GM19463 (cell line): ENCODE measurements around the gene SLC16A8.

Experiments
- ATAC-seq: cut with Tn5 transposase; IDR thresholded peaks from one replicate; pipeline ENCODE4 v1.9.1; 2021; ENCODE audit warnings: mild to moderate bottlenecking, moderate library complexity; ENCODE audit not compliant: unreplicated experiment

SLC16A8 gene

DNA sequence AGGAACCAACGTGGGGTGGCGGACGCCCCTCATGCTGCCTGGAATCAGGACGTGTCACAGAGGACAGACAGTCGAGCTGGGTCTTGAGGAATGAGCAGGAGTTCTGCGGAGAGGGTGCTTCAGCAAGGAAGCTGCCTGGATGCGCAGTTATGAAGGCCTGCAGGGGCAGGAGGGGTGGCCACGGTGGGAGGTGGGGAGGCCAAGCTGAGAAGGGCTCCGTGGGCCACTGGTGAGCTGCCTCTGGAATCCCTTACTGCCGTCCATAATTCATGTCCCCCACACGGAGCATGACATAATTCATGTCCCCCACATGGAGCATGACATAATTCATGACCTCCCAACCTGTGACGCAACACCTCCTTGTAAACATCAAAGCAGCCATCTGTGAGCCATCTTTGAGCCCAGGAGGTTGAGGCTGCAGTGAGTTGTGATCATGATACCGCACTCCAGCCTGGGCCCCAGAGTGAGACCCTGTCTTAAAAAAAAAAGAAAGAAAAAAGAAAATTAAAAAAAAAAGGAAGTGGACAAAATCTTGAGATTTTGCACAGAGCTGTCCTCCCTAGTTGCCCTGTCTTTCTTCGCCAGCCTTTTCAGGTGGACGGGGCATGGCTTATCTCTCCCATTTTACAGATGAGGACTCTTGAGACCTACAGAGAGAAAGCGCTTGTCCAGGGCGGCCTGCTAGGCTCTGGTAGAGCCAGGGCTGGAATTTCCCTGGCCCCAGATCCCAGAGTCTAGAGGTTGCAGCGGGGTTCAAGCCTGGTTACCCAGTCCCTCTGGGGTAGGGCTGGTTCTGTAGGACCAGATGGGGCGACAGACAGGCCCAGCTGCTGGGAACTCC is 51.1 kb downstream of the SLC16A8 start:
- no peak for ATAC-seq

DNA sequence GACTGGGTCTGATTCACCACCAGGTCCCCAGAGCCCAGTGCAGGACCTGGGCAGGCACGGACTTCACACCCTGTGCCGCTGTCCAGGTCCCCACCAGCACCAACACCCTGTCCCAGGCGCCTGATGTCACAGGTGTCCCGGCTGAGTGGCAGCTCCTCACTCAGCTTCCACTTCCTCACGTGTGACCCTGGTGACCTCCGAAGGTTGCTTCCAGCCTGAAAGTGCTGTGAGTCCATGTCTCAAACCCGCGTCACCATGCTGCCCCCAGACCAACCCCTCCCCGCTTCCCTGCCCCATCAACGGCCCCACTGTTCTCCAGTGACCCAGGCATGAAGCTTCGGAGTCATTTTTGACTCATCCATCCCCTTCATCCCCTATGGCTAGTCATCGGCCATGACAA is 52.5 kb downstream of the SLC16A8 start:
- ATAC-seq: no peak

DNA sequence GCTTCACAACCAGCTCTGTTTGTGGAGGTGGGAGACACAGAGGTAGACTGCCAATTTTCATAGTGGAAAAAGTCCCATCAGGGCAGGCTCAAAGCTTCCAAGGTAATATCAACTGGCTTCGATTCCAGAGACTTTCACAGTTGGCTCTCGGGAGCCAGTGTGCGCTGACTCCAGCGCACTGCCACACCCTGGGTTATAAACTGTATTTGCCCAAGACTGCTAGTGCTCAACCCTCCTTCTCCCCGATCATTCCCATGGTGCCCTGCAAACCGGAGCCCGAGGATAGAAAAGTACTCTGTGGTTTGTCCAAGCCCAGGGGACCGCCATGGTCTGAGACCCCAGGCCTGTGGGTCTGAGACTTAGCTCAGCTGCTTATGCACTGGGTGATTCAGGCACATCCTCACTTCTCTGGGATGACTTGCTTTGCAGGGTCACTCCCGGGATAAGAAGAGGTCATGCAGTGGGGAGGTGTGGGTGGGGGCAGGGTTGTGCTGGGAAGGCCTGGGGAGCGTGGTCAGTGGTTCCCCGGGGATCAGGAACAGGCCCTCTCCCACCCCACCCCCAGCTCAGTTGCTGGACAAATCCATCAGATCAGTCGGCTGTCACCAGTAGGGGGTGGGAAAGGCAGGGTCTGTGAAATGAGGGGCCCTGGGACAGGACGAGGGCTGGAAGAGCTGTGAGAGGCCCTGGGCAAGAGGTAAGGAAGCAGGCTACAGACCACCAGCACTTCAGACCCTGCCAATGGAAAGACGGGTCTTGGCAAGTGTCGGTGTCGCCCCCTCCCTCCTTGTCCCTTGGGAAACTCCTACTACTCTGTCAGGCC is 53.5 kb downstream of the SLC16A8 start:
- no peak for ATAC-seq

DNA sequence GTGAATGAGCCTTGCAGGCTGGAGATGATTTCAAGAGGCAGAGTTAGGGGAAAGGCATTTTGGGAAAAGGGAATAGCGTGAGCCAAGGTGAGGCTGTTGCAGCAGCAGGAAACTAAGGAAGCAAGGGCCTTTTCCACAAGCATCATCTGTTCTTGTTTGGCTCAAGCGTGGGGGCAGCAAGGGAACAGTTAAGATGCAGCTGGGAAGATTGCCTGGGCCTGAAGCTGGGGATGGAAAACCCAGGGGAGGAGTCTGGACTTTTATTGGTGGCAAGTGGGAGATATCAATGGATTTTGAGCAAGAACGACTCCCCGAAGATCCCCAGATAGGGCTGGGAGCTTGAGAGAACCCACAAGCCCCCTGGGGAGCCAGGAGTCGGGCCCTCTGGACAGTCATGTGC is 54.1 kb downstream of the SLC16A8 start:
- ATAC-seq: no peak

DNA sequence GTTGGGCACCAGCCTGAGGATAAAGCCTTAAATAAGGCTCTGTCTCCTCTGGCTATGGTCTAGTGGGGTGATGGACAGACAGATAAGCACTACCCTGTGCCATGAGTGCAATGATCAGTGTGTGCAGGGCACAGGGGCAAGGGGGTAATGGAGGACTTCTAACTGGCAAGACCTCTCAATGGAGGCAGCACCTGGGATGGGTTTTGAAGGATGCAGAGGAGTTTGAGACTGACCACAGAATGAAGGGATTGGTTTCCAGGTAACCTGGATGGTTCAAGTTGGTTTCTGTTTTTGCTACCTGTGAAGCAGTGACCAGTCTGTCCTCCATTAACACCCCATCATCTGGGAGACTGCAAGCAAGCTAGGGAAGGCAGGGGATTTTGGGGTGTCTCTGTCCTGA is 54.6 kb downstream of the SLC16A8 start:
- ATAC-seq: no peak

DNA sequence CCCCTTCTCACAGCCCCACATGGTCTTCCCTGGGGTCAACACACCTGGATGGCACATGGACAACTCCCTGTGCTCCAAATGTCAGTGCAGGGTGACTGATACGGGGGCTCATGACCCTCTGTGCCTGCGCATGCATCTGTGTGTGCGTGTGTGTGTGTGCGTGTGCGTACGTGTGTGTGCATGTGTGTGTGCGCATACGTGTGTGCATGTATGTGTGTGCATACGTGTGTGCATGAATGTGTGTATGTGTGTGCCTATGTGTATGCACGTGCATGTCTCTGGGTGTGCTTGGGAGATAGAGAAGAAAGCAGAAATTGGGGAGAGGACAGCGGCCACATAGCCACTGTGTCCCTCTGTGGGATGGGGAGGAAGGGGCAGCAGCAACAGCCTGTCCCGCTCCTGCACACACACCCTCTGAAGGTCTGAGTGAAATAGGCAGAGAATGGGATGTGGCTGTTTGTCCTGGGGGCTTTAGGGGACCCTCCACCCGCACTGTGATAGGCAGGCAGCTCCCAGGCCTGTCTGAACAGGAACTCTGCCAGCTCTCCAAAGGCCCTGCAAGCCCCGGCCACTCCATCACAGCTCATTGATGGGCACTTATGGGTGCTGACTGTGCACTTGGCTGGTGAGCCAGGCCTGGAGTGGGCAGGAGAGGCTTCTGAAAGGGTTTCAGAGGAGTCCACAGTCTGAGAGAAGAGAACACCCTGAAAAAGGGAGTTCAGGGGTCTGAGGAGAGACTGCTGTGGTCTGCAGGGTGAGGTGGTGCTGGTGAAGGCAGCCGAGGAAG is 55.4 kb downstream of the SLC16A8 start:
- ATAC-seq: no peak
